GM21717 (cell line): ENCODE data around the gene CNPPD1.

Experiments
- ATAC-seq: cut with Tn5 transposase; IDR thresholded peaks from one replicate; pipeline ENCODE4 v1.9.1; 2021; ENCODE audit warnings: mild to moderate bottlenecking, moderate library complexity; ENCODE audit not compliant: unreplicated experiment

CNPPD1 gene

DNA sequence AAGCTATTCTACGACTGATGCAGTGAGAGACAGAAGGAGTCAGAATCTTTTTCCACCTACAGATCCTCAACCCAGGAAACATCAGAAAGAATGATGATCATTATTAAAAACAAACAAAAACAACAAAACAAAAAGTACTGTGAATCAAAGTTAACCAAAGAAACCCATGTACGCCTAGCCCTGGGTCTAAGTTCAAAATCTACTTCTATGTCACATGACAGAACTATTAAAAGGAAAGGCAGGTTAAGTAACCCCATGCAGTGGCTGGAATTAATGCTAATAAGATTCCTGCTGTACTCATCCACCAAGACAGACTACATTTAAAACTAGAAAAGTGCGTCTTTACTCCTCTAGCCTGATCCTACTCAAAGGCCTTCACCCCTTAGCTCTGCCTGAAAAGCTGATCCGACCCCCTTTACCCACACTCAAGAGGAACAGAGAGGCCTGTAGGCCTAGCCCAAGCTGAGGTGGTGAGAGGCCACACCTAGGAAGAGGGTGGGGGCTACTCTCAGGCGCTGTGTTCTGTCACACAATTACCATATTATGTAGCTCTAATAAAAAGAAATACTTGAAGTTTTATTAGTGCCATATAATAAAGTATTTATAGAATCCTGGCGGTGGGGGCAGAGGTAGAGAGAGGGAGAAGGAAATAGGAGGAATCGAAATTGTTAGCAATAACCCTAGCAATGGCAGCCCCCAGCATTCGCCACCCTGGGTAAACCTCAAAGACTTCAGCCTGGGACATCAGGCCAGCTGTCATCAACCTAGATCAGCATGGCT, 53.2 kb downstream of the CNPPD1 start:
- no peak for ATAC-seq

DNA sequence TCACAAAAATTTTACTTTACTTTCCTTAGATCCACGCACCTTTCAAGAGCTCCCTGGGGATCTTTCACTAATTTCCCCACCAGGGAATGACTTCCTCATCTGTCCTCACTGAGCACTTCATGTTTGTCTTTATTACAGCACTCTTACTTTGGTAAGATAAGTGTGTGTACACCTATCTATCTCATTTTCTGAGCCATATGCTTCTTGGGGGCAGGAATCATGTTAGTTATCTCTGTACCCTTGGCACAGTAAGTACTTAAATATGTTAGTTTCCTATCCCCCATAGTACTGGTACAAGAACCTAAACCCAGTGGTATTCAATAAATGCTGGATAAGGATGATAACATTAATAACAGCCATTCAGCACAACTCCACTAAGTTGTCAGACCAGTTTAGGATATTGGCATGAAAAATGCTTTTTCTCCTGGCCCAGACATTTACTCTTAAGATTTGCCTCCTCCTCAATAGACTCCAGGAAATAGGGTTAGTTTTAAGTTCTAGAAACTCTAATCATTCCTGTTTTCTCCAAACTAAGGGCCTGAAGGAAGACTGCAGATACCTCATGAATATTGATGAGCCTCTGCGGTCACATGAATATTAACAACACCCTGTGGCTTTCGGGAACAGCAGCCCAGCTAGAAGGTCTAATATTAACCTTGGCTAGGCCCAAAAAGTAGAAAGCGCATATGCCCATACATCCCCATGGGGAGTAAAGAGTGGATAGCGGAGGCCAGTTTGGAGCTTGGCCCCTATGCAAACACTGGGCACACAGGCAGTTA, 54.3 kb downstream of the CNPPD1 start:
- no peak for ATAC-seq
